Thymus (tissue), 11 donors: Measurements from ENCODE around the gene CDC34. TPM values are rescaled to one million over a fixed set of nuclear protein-coding genes. Genes with fewer than 3 reads are reported as not detected.

Experiments
- DNase-seq, 9 donors: peaks; one replicate each; pipeline ENCODE4 v3.0.0-alpha.2; 2013; ENCODE audit warnings: low spot score in 9 of 9, low read depth in 6 of 9, missing footprints in 1 of 9
- H3K27ac ChIP-seq, 2 donors: one replicate each; pipeline ENCODE4 v1.5.1; 2013; ENCODE audit warnings: control low read depth in 1 of 2, low read depth in 1 of 2, low read length in 1 of 2, mild to moderate bottlenecking in 1 of 2, moderate library complexity in 1 of 2
- H3K27me3 ChIP-seq, 2 donors: one replicate each; pipeline ENCODE4 v1.5.1; 2013; ENCODE audit warnings: low read length in 1 of 2; ENCODE audit not compliant: control insufficient read depth in 2 of 2, insufficient read depth in 1 of 2
- H3K36me3 ChIP-seq, 2 donors: one replicate each; pipeline ENCODE4 v1.5.1; 2013; ENCODE audit warnings: low read length in 1 of 2, mild to moderate bottlenecking in 1 of 2, moderate library complexity in 1 of 2; ENCODE audit not compliant: control insufficient read depth in 2 of 2, insufficient read depth in 2 of 2
- H3K4me1 ChIP-seq, 2 donors: one replicate each; pipeline ENCODE4 v1.5.1; 2013; ENCODE audit warnings: low read length in 2 of 2; ENCODE audit not compliant: control insufficient read depth in 2 of 2, insufficient read depth in 2 of 2
- H3K4me3 ChIP-seq, 2 donors: one replicate each; pipeline ENCODE4 v1.5.1; 2013; ENCODE audit warnings: low read length in 2 of 2, control low read depth in 1 of 2, mild to moderate bottlenecking in 1 of 2
- H3K9me3 ChIP-seq, 2 donors: one replicate each; pipeline ENCODE4 v1.5.1; 2013; ENCODE audit warnings: low read length in 1 of 2, mild to moderate bottlenecking in 1 of 2; ENCODE audit not compliant: control insufficient read depth in 2 of 2, insufficient read depth in 1 of 2
- WGBS: extraction: QIAGEN DNeasy Blood & Tissue Kit; methylation state at CpG from one replicate; pipeline ENCODE4 v1.1.7; 2013; 5-methylcytosine and 5-hydroxymethylcytosine counted together
- polyA plus RNA-seq: library from polyadenylated mRNA; stranded (reverse); fragments of 200-250 nt; gene quantifications from one replicate; pipeline ENCODE4 v1.2.3, GENCODE V29; 2013
- total RNA-seq: library from RNA; stranded (reverse); fragments of 120-200 nt; gene quantifications from one replicate; pipeline ENCODE4 v1.2.4, GENCODE V29; 2013
- donor health status: healthy.

The CDC34 gene
- total and polyA plus RNA-seq, 2 donors: 48.0 to 72.0 TPM

DNA sequence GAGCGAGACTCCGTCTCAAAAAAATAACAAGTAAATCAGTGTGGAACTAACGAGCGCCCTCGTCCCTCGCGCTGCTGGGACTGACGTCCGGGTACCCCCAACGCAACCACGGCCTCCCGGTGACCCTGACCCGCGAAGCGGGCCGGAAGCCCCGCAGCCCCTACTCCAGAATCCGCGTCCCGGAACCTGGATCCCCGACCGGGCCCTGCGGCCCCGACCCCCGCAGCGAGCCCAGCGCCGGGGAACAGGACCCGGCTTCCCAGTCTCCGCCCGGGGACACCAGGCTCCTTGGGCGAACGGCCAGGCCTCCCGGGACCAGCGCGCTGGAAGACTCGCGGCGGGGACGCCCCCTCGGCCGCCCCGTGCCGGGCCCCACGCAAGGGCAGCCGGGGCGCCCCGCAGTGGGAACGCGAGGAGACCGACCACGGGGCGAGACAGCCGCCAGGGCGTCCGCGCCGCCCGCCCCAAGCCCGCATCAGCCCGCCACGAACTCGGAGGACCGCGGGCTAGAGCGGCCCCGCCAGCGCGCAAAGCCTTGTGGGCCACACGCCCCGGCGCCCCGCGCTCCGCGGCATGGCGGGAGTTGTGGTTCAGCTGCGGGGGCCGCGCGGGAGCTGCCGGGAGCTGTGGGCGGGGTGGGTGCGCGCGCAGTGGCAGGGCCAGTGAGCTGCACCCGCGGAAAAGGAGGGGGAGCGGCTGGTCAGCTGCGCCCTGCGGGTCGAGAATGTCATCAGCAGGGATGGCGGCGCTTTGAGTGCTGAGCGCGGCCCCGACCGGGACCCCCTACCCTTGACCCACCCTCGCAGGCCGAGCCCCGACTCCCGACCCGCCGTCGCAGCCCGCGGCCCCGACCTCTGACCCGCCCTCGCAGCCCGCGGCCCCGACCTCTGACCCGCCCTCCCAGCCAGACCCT is 42.8 kb upstream of the CDC34 start:
- peaks cover 2 to 42% of the 10 kb centered on the region in 2 donors for H3K27me3 ChIP-seq
- peak overlapping the region; percentile 58 to 95 for H3K4me3 ChIP-seq
- WGBS: under 1% methylated on average over 114 of the region's 114 CpGs
- peaks cover 4 to 6% of the 10 kb centered on the region in 2 donors for H3K4me1 ChIP-seq
- H3K36me3 ChIP-seq: no peaks in the 10 kb centered on the region
- DNase-seq: peak; percentile 69 to 95 (median 86)
- H3K9me3 ChIP-seq: peaks cover 0 to 13% of the 10 kb centered on the region in 2 donors
- H3K27ac ChIP-seq: peak overlapping the region; percentile 56 to 90

DNA sequence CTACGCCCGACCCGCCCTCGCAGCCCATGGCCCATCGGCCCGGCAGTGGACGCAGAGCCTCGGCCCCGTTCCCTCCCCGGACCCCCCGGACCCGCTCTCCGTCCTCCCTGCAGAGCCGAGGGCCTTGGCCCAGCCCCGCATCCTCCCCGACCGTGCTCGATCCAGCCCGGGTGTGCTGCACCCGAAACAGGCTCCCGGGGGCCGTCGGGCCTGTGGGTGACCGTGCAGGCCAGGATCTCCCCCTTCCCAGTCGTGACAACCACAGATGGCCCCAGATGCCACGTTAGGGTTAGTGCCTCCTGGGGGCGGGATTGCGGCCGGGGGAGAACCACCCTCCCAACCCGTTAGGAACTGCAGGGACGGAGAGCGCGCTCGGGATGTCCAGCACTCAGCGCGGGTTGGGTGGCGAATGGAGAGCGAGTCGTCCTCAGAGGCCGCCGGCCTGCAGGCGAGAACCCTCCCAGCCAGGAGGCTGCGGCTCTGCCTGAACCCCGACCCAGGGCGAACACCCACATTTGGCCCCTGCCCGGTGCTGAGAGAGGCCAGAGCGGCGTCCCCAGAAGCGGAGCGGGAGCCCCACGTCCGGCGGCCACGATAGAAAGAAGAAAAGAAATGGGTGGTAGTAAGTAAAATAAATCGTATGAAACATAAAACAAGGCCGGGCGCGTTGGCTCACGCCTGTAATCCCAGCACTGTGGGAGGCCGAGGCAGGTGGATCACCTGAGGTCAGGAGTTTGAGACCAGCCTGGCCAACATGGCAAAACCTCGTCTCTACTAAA is 42.0 kb upstream of the CDC34 start:
- peak in 1 of 9 donors; percentile 23 for DNase-seq
- Histone ChIP-seq H3K9me3 (peaks cover 0 to 13% of the 10 kb centered on the region in 2 donors), H3K27me3 (peaks cover 8 to 48% of the 10 kb centered on the region in 2 donors), H3K27ac (no peak overlapping the region), H3K4me1 (peaks cover 4 to 6% of the 10 kb centered on the region in 2 donors), H3K36me3 (no peaks in the 10 kb centered on the region), H3K4me3 (peak overlapping the region; percentile 52 to 95)
- 44% methylated on average over 61 of the region's 61 CpGs for WGBS

DNA sequence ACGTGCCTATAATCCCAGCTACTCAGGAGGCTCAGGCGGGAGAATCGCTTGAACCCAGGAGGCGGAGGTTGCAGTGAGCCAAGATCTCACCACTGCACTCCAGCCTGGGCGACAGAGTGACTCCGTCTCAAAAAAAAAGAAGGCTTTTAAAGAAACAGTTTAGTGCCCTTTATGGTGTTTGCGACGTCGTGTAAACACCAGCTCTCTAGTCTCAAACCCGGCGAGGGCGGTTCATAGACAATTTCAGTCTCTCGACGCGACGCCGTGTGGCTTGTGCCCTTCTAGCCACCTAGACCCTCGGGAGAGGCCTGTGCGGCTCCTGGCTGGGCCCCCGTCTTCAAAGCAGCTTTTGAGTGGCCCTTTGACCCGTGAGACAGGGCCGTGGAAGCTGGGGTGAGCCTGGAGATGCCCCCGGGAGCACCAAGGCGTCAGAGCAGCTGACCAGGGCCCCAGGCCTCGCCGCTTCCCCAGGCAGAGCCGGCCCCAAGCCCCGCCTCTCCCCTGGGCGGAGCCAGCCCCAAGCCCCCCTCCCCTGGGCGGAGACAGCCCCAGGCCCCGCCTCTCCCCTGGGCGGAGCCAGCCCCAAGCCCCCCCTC is 40.3 kb upstream of the CDC34 start:
- Histone ChIP-seq H3K27ac (no peak overlapping the region), H3K4me1 (peaks cover 4 to 6% of the 10 kb centered on the region in 2 donors), H3K4me3 (no peak overlapping the region), H3K36me3 (no peaks in the 10 kb centered on the region), H3K9me3 (peaks cover 1 to 21% of the 10 kb centered on the region in 2 donors), H3K27me3 (peaks cover 18 to 48% of the 10 kb centered on the region in 2 donors)
- DNase-seq: no peak
- WGBS: 91% methylated on average over 32 of the region's 32 CpGs

GRCh38 chr19:492091-492531 is 39.4 kb upstream of the CDC34 start:
- no peak overlapping the region for H3K4me3 ChIP-seq
- DNase-seq: no peak
- no peak overlapping the region for H3K27ac ChIP-seq
- peaks cover 21 to 49% of the 10 kb centered on the region in 2 donors for H3K27me3 ChIP-seq
- peaks cover 1 to 23% of the 10 kb centered on the region in 2 donors for H3K9me3 ChIP-seq
- peaks cover 4 to 6% of the 10 kb centered on the region in 2 donors for H3K4me1 ChIP-seq
- WGBS: 78% methylated on average over 18 of the region's 19 CpGs
- H3K36me3 ChIP-seq: no peaks in the 10 kb centered on the region

GRCh38 chr19:493391-494170 is 38.0 kb upstream of the CDC34 start:
- H3K27ac ChIP-seq: no peak overlapping the region
- H3K27me3 ChIP-seq: peaks cover 35 to 59% of the 10 kb centered on the region in 2 donors
- WGBS: 60% methylated on average over 23 of the region's 23 CpGs
- no peak overlapping the region for H3K4me3 ChIP-seq
- no peaks in the 10 kb centered on the region for H3K36me3 ChIP-seq
- no peak for DNase-seq
- peaks cover 4% of the 10 kb centered on the region in 2 donors for H3K4me1 ChIP-seq
- H3K9me3 ChIP-seq: peaks cover 1 to 23% of the 10 kb centered on the region in 2 donors

GRCh38 chr19:494171-495080 is 37.1 kb upstream of the CDC34 start:
- H3K9me3 ChIP-seq: peaks cover 1 to 23% of the 10 kb centered on the region in 2 donors
- peaks cover 3% of the 10 kb centered on the region in 2 donors for H3K4me1 ChIP-seq
- no peak for DNase-seq
- WGBS: 42% methylated on average over 22 of the region's 22 CpGs
- H3K27me3 ChIP-seq: peaks cover 43 to 67% of the 10 kb centered on the region in 2 donors
- H3K4me3 ChIP-seq: no peak overlapping the region
- H3K27ac ChIP-seq: no peak overlapping the region
- H3K36me3 ChIP-seq: no peaks in the 10 kb centered on the region

DNA sequence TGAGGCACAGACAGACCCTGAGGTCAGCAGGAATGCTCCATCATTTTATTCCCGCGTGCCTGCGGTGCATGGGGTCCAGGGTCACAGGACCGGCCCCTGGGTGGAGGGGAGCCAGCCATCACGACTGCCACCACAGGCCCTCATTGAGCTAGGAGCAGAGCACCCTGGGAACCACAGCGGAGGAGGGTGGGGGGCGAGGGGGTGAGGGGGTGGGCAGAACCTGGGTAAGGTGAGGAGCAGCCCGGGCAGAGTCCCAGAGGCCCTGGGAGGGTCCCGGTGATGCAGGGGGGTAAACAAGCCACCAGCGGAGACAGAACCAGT is 36.5 kb upstream of the CDC34 start:
- H3K4me3 ChIP-seq: no peak overlapping the region
- peaks cover 1 to 23% of the 10 kb centered on the region in 2 donors for H3K9me3 ChIP-seq
- H3K27me3 ChIP-seq: peaks cover 48 to 69% of the 10 kb centered on the region in 2 donors
- no peak overlapping the region for H3K27ac ChIP-seq
- no peak for DNase-seq
- no peaks in the 10 kb centered on the region for H3K36me3 ChIP-seq
- no peaks in the 10 kb centered on the region for H3K4me1 ChIP-seq
- 73% methylated on average over 10 of the region's 10 CpGs for WGBS
